Cerebellar nuclear complex (tissue), 1 donor: ENCODE measurements around the gene LSAMP.
"Not testable (repeated sequence)": the region's sequence is repeated elsewhere in the genome, so short reads cannot be mapped to it uniquely, and the experiment has no call there.

ENCODE experiments used
- DNase-seq, 2 experiments: peaks; one replicate each; lab custom pipeline; 2025; lab: John Stamatoyannopoulos, UW

Gene LSAMP

DNA sequence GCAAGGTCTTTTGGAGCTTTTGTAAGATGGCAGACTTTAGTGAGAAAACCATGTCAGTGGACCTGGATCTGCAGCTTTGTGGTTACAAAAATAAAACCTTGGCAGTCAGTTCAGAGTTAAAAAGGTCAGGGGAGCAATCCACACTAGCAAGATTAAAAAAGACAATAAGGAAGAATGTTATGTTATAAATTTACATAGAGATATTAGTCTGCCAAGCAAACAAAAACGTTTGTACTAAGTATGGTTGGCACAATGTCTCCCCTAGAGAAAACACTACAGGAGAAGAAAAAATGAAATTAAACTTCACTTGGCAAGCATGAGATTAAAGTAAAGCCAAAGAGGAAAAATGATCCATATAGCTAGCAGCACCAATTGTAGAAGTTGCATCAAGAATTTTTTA lies 205.0 kb downstream of the LSAMP start:
- no peak for DNase-seq

DNA sequence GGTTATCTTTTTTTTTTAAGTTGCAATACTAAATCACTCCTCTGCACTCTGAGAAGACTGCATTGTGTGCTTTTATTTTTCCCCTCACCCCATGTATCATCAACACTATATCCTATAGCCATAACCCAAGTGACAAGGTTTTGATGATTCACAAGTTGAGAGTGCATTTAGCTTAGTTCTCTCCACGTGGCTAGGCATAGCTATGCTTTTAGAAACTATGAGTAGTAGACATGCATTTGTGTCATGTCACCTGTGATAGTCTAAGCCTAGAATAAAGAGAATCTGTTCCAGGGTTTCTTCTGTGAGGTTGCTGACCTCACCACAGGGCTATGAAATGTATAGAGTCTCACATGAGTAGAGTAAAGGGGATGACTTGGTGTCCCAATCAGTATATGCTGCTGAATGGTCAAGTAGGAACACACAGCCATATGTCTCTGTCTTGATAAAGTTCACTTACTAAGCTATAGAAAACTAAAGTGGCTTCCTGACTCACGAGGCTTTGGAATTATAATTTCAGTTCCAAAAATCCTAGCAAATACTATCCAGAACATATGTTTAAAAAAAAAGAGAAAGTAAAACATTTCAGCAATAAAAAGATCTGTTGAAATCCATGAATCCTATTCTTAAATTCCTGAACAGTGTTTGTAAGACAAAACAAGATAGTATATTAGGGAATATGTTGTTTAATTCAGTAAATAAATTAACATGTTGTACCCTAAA lies 206.3 kb downstream of the LSAMP start:
- DNase-seq: no peak

DNA sequence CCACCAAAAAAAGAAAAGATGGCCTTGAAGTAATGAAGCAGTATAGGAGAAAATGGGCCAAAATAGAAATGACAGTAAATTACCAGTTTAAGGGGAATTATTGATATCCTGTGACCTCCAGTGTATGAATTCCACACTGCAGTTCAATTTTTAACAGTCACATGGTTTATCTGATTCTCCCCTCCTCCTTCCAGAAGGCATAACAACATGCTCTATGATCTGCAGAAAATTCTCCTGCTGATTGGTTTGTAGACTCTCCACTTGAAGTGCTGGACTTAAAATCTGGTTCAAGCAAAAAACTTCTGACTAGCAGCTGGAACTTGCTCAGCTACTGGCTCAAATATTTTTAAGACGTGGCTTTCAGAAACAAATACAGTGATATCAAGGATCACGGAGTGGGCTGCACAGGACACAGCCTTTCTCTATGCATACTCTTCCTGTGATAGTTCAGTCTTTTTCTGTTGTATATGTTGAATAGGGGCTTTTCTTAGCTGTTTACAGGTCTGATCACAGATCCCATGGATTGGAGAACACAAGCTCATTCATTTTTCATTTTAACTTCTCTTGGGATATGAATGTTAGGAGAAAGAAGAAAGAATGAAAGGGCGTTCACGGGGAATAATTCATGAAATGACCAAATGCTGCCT lies 211.5 kb downstream of the LSAMP start:
- no peak for DNase-seq

DNA sequence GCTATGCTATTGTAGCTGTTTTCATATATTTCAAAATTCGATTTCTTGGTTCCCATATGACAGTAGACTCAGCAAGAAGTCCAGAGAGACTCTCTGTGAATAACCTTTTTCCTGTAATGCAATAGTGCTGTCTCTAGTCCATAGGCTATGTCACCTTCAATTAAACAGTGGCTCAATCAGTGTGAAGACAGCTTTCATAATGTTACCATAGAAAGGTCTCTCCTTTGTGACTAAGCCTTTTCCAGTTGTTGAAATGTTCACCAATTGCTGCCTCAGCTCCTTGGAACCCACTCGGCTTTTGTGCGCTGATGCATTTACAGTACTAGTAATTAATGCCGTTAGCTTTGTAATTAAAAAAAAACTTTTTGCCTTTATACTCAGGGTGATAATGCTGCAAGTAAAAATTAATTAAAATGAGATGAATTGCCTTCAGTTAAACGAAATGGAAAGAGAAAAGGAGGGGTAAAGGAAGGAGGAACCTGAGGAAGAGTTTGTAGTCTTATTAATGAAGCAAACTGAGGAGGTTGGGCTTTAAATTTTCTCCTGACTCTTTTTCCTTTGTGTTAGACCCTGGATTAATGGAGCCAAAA lies 214.8 kb downstream of the LSAMP start:
- no peak for DNase-seq

DNA sequence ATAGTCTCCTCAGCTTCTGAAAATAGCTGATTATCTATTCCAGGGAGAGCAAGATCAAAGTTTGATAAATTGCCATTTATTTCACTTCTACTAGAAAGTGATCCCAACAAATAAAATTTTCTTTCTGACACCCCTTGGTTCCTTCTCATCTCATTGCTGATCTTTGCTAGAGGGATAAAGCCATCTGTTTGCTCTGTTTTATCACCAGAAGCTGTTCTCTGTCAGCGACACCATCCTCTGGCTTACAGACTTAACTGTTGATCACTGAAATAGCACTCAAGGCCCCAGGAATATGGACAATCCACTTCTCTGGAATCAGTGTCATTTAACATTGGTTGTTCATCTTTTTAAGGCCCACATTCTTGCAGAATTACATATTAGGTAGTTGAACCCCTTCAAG lies 219.0 kb downstream of the LSAMP start:
- DNase-seq: no peak

DNA sequence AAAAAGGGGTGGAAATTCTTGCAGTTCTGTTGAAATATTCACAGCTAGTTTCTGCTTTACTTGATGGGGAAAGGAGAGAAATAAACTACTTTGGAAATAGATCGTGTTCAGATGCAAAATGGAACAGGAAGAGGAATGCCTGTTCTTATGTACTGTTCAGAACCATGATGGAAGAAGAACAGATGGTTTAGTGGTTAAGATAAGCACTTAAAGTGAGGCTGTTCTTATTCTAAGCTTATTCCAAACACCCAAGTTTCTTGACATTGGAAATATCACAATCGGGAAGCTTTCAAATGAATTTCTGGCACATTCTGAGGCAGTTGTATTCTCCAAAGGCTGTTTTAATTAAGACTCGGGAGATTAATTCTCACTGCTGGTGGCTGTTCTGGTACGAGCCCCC lies 228.5 kb downstream of the LSAMP start:
- no peak for DNase-seq

DNA sequence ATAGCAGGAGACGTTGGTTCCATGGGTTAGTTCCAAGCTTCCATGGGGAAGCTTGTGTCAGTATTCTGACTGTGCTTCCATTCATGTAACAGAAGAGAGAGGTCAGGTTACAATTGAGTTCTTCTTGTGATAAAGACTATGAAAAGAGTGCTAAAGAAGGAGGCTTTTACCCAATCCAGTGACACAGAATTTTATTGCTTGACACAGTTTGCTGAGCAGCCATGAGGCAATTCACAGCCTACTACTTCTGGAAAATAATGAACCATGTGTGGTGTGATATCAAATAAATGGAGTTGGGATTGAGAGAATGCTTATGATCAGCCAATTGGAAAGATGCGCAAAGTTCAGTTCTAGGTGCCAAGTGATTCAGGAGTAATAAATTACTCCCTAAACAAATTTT lies 233.4 kb downstream of the LSAMP start:
- DNase-seq: no peak

DNA sequence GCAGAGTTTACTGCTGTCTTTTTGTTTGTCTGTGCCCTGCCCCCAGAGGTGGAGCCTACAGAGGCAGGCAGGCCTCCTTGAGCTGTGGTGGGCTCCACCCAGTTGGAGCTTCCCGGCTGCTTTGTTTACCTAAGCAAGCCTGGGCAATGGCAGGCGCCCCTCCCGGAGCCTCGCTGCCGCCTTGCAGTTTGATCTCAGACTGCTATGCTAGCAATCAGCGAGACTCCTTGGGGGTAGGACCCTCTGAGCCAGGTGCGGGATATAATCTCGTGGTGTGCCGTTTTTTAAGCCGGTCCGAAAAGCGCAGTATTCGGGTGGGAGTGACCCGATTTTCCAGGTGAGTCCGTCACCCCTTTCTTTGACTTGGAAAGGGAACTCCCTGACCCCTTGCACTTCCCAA lies 236.5 kb downstream of the LSAMP start:
- DNase-seq: not testable (repeated sequence)

DNA sequence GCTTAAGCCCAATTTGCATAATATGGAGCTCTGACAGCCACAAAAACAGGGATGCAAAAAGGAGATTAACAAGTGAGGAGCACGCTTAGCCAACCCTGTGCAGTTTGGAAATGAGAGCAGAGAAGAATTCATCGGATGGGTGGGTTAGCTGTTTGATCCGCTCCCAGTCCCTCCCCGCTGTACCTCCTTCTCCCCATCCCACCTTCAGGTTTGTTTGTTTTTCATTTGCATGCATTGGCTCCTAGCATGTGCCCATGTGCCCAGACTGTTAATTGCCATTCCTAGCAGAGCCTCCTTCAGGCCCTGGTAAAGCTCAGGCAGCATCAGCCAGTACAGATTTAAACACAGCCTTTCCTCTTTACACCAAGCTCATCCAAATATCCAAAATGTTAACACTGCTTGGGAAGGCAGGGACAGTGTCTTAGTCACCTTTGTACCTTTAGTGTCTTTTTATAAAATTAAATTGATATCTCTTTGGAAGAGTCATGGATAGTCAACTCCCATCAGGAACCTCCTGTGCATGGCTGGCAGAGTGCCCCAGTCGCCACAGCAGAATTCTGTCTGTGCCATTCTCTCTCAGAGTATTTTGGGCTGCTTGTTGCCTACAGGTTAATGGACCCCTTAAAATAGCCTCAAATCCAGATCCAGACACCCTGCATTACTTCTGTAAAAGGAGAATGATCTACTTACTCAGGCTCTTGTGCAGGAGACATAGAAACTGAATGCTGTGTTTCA lies 244.2 kb downstream of the LSAMP start:
- DNase-seq: peak in 1 of 2 experiments; percentile 21

DNA sequence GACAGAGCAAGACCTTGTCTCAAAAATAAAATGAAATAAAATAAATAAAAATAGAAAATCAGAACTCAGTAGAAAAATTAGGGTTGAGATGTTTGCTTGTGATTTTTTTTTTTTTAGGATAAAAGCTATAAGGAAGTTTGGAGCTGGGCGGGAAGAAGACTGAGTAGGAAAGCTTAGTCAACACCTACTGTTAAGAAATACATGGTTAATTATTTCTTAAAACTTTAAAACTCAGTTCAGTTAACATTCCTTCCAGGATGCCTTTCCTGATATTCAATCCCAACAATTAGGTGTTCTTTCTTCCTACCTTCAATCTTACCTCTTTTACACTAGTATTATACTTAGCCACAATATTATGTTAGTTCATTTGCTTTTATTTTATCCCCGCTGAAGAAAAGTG lies 246.2 kb downstream of the LSAMP start:
- no peak for DNase-seq

DNA sequence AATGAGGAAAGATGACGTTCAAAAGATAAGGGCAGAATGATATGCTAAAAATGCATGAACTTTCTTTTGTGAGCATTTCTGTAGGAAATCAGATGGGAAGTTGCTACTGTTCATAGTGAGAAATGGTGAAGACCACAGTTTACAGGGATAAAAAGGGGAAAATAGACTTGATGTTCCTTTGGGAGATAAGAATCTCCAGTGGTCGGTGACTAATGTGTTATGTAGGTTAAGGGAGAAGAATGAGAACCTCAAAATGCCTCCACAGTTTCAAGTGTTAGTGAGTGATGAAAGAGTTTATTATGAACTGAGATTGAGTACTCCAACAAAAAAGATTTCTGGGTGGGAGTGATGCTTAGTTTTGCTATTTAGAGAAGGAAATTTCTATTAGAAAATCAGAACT lies 247.2 kb downstream of the LSAMP start:
- no peak for DNase-seq

DNA sequence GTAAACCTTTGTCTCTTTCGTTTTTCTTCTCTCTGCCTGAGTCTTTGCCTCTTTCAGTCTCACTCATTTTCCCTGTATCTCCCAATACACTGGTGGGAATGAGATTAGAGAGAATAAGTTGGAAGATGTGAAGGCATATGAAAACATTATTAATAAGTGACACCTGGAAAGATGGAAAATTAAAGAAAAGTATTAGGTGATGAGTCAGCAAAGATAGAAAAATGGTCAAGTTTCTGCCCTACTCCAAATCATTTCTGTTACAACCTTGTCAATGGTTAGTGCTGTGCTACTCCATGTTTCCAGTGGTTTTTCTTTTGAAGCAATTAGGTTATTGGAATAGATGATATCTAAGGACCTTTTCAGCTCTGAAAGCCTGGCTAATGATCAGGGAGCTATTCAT lies 252.8 kb downstream of the LSAMP start:
- DNase-seq: no peak

DNA sequence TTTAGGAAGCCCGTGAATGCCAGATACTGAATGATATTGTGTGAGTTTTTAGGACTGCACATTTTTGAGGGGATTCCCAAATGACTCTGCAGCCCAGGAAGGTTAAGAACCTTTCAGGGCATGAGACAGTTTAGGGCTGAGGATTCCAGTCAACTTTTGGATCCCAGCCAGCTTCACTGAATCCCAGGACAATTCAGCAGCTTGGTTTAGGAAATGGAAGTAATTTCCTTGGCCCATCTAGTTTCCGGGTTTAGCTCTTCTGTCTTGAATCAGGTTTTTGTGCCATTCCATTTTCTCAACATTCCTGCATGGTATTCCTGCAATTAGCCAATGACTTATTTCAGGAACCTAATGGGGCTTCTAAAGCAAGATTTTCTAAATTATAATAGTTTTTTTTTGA lies 253.9 kb downstream of the LSAMP start:
- no peak for DNase-seq

DNA sequence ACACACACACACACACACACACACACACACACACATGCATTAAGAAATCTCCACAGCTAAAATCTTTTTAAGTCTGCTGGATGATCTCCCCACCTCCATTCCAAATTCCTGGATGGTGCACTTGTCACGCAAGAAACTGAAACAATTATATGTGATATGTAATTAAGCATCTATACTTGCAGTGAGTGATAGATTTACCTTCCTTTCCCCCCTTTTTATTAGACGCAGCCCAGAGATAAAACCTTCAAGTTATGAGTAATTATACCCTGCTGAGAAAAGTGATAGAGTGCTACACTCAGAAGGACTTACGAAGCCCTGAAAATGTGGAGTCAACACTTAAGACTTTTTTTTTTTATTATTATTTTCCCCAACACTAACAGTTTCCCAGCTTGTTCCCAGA lies 255.2 kb downstream of the LSAMP start:
- no peak for DNase-seq

DNA sequence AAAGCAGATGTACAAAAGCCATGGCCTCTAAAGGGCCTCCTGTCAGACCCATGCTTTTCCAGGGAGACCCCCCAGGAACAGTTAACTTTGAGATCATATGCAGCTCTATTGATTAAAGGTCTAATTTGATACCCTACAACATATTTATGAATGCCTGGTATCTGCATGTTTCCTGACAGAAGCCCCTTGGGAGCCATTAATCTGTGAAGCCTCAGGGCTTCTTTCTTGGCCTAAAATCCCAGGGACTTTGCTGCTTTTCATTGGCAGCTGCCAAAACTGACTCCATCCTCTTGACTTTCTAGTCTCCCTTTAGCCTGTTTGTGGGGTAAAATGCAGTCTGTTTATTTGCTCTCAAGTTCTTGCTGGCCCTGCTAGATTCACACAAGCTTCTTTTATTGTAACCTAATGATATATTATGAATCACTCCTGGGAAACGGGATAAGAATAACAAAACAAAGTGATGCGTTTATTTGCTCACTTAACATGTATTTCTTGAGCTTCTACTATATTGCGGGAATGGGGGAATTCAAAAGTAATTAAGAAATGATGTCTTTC lies 257.0 kb downstream of the LSAMP start:
- no peak for DNase-seq

DNA sequence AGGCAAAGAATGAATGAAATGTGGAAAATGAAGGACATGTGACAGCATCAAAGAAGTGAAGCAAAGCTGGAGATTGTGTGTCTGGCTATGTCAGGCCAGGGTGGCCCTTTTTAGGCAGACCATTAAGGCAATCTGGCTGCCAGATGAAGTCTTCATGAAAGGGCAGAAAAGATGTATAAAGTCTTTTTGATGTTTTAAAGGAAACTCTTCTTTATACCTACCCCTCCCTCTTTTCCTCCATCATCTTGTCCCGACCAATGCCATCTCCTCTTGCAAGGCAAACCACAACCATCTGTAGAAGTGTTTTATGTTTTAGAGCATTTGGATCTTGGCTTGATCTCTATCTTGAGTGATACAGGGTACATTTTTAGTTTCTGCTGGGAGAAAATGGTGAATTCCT lies 259.2 kb downstream of the LSAMP start:
- no peak for DNase-seq

DNA sequence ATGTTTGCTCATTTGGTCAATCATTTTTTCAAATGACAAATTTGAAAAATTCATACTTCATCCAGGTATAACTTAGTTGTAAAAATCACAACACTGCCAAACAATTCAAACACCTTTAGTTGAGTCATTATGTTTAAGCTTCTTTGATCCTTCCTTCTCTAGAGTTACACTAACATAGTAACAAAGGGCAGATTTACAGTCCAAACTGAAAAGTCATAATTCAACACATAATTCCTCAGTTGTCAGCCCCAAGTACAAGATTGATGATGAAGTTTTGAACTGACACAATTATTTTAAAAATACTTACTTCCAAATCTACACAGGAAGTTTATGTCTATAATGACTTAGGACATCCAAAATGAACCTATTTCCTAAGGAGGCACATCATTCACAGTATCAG lies 264.1 kb downstream of the LSAMP start:
- no peak for DNase-seq

DNA sequence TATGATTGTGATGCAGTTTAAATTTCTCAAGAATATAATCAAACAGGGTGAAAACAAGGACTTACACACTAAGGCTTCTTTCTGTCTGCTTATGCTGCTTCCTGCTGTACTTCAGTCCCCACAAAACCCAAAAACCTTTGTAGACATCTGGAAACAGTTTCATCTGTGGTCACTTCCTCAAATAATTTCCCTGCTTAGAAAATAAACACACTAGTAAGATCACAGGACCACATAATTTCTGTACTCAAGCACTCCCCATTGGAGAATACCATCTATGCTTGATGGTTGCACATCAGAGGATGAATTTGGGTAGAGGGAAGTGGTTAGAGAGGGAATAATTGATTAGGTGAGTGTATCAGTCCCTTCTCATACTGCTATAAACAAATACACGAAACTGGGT lies 266.2 kb downstream of the LSAMP start:
- no peak for DNase-seq

DNA sequence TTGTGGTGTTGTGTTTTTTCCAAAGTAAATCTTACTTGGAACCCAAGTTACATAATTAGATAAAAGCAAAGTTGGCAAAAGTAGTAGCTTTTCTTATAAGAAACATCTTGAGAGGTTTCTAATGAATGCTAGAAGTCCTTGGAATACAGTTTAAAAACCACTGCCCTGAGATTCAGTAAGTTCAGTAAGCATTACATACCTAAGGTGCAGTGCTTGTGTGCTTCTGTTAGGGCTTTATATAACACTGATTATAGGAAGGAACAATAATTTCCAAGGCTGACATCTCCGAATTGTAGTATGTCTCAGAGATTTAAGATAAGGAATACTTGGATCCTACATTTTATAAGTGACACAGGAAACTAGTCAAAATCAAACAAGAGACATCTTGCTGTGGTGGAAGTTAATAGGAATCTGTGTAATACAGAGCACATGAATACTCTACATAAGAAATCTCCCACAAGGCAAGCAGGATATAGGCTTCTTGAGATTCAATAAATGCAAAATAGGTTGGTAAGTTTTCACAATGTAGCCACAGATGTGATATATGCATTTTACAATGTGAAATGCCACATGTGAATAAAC lies 268.2 kb downstream of the LSAMP start:
- no peak for DNase-seq

DNA sequence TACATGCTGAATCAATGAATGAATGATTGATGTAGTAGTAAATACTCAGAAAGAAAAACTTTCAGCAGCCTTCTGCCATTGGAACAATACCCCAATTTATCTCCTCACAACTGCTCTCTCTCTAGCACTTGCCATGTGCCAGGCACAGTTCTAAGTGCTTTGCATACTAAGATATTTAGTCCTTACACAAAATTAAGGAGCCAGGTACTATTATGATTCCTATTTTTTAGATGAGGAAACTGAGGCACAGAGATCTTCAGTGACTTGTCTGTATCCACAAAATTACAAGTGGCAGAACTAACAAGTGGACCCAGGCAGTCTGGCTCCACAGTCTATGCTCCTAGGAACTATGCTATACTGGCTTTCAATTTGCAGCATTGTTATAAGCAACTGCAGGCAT lies 279.2 kb downstream of the LSAMP start:
- DNase-seq: no peak

DNA sequence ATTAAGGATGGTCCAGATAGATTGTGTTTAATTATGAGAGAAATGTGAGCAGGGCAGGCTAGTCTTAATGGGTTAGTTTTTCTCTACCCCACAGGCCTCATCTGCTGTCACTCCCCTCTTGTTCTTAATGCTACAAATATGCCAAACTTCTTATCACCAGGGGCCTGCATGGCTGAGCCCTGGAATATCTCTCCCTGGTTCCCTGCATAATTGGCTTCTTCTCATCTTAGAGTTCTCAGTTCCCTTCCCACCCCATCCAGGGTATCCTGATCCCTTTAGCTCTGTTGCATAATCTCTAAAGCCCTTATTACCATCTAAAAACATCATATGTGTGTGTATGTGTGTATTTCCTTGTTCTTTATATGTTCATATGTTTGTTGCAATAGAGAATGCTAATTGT lies 279.6 kb downstream of the LSAMP start:
- DNase-seq: no peak

DNA sequence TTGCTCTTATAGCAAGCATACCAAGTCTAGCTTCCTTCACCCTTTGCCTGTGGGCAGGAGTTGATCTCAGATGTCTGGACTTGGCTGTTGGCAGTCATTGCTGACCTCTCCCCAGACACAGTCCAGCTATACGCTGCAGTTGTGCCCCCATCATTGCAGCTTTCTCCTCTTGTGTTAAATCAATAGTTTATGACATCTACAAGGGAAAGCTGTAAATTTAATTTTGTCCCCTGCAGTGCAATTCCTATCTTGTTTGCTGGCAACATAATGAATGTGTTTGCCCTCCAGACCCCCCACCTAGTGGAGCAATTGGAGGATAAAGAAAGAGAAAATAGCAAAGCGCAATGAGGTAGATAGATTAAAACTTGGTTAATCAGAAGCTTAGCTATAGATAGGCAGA lies 280.2 kb downstream of the LSAMP start:
- DNase-seq: no peak
